Camera-type eye (tissue), 1 donor: Measurements from ENCODE around the gene PPP2R5E. TPM values are rescaled to one million over a fixed set of nuclear protein-coding genes. Genes with fewer than 3 reads are reported as not detected.

ENCODE experiments used
- total RNA-seq: library from RNA; depleted of rRNA; stranded (reverse); fragments of >200 nt; gene quantifications from one replicate; pipeline ENCODE4 v1.2.3, GENCODE V29; 2014

The PPP2R5E gene
- 65.4 TPM for total RNA-seq

DNA sequence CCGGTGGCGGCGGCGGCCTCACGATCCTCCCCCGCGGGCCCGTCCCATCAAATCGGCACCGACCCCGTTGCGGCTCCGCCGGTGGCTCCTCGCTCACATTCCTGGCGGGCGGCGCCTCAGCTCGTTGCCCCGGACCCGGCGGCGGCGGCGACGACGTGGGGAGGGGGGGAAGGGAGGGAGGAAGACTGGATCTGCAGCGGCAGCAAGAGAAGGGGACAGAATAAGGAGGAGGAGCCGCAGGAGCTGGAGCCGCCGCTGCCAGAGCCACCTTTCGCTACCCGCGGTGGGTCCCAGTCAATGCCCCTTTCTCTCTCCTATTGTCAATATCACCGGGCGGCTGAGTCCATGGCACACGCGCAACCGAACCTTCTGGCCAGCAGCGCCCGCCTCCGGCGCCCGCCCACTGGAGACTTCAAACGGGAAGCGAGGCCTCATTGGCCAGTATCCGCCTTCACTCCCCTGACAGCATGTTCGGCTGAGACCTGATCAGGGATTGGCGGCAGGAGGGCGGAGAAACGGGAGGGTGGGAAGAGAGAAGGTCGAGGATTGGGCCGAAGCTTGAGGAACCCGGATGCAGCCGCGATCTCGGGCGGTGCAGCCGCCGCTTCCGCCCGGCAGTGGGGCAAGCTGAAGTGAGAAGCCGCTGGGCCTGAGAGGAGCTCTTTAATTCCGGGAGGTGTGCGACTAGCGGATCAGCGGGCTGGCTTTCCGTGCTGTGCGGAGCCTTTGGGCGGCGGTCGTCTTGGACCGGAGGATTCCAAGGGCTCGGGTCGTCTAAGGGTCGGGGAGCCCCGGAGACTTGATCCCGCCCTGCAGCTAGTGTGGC lies at the start of gene PPP2R5E:
Gene PPP2R5E (minus strand): TSS at position 378 of the 826 bp plus-strand sequence. CDS start 3,692 bp downstream, outside the sequence.

Other genes with a start within 250 kb of the PPP2R5E start
- not detected for gene GPHB5, start 224.4 kb downstream of the PPP2R5E start, total RNA-seq
- gene WDR89, start 98.5 kb upstream of the PPP2R5E start, total RNA-seq: 28.8 TPM
- 27.2 TPM for gene SGPP1, start 184.7 kb upstream of the PPP2R5E start, total RNA-seq